ENCODE results near the gene FBXW11.
"Not testable (repeated sequence)": the region's sequence is repeated elsewhere in the genome, so short reads cannot be mapped to it uniquely, and the experiment has no call there.

FBXW11 gene

GRCh38 chr5:171980792-171981191 is 25.6 kb downstream of the FBXW11 start:
- DNase-seq (ENCODE audit: extremely low read depth, insufficient read length) = no peak
- Histone ChIP-seq H3K4me3 (replicated peaks; ENCODE audit: low read depth, low read length) (no peak overlapping the region), H3K27me3 (replicated peaks; ENCODE audit: control insufficient read depth, insufficient read depth, low read length) (no peaks in the 10 kb centered on the region), H3K36me3 (ENCODE audit: control insufficient read depth, insufficient read depth, low read length) (no peaks in the 10 kb centered on the region; the same call in 1 of the 2 replicates)
- no peak for TF ChIP-seq CTCF (IDR thresholded peaks at IDR 0.05; ENCODE audit: insufficient read depth, low read length, poor library complexity, severe bottlenecking)

GRCh38 chr5:171979606-171980005 is 26.8 kb downstream of the FBXW11 start:
- H3K36me3 ChIP-seq (ENCODE audit: control insufficient read depth, insufficient read depth, low read length) = no peaks in the 10 kb centered on the region; the same call in 1 of the 2 replicates
- H3K27me3 ChIP-seq (replicated peaks; ENCODE audit: control insufficient read depth, insufficient read depth, low read length) = no peaks in the 10 kb centered on the region
- no peak overlapping the region for H3K4me3 ChIP-seq (replicated peaks; ENCODE audit: low read depth, low read length)
- no peak for DNase-seq (ENCODE audit: extremely low read depth, insufficient read length)
- TF ChIP-seq CTCF (IDR thresholded peaks at IDR 0.05; ENCODE audit: insufficient read depth, low read length, poor library complexity, severe bottlenecking) = no peak

- no peak for DNase-seq (ENCODE audit: extremely low read depth, insufficient read length)
- TF ChIP-seq CTCF (IDR thresholded peaks at IDR 0.05; ENCODE audit: insufficient read depth, low read length, poor library complexity, severe bottlenecking) = no peak
These were observed 27.9 kb downstream of the FBXW11 start for GRCh38 chr5:171978519-171978918.

DNA sequence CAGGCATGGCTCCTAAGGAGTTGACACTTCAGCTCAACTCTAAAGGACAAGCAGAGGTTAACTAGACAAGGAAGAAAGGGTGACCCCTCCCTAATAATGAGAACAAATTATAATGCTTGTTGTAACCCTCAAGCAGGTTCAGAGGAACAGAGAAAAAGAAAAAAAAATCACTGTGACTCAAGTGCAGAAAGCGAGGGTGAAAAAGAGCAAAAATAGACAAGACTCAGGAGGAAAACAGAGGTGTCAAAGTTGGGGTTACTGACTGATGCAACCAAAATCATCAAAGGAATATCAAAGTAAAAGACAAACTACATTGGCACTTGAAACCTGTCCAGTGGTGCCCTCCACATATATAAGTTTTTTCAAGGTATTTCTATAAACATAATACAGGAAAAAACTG is 28.4 kb downstream of the FBXW11 start:
- H3K4me3 ChIP-seq (replicated peaks; ENCODE audit: low read depth, low read length) = peak overlapping the region; percentile 52
- TF ChIP-seq CTCF (IDR thresholded peaks at IDR 0.05; ENCODE audit: insufficient read depth, low read length, poor library complexity, severe bottlenecking) = no peak
- H3K27me3 ChIP-seq (replicated peaks; ENCODE audit: control insufficient read depth, insufficient read depth, low read length) = no peaks in the 10 kb centered on the region
- H3K36me3 ChIP-seq (ENCODE audit: control insufficient read depth, insufficient read depth, low read length) = no peaks in the 10 kb centered on the region
- DNase-seq (ENCODE audit: extremely low read depth, insufficient read length) = no peak

More at GRCh38 chr5:171978519-171978918, 27.9 kb downstream of the FBXW11 start:
- H3K36me3 ChIP-seq (ENCODE audit: control insufficient read depth, insufficient read depth, low read length) = no peaks in the 10 kb centered on the region; the same call in 1 of the 2 replicates
- no peaks in the 10 kb centered on the region for H3K27me3 ChIP-seq (replicated peaks; ENCODE audit: control insufficient read depth, insufficient read depth, low read length)
- peak overlapping the region; percentile 52 for H3K4me3 ChIP-seq (replicated peaks; ENCODE audit: low read depth, low read length)

GRCh38 chr5:171977244-171977950 is 29.0 kb downstream of the FBXW11 start:
- not testable (repeated sequence) for DNase-seq (ENCODE audit: extremely low read depth, insufficient read length); H3K36me3 ChIP-seq (ENCODE audit: control insufficient read depth, insufficient read depth, low read length); H3K27me3 ChIP-seq (replicated peaks; ENCODE audit: control insufficient read depth, insufficient read depth, low read length)
- H3K4me3 ChIP-seq (replicated peaks; ENCODE audit: low read depth, low read length) = peak overlapping the region; percentile 31

DNA sequence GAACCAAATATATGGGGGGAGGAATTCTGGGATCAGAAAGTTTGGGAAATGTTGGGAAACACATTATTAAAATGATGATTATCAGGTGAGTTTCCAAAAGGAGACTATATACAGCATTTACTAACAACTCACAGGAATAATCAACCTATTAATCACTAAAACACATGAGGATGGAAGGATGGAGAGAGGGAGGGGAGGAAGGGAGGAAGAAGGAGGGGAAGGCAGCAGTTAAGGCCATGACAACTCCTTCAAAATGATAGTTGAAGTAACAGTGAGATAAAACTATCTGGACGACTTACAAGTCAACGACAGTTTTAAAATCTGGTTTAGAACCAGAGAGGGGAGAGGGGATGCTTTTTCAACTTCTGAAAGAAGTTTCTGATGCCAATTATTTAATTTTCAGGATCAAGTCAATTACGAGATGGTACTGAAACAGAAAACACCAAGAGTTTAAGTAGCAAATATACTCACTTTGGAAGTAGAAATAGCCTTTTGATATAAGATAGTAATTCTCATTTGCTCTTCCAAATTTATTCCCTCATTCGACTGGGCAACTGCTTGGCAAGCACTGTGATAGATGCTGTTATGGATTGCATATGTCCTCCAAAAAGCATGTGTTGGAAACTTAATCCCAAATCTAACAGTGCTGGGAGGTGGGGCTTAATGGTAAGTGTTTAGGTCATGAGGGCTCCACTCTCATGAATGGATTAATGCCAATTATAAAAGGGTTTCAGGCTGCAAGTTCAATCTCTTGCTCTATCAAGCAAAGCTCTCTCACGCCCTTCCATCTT is 30.4 kb downstream of the FBXW11 start:
- H3K36me3 ChIP-seq (ENCODE audit: control insufficient read depth, insufficient read depth, low read length) = no peaks in the 10 kb centered on the region
- no peak overlapping the region for H3K4me3 ChIP-seq (replicated peaks; ENCODE audit: low read depth, low read length)
- H3K27me3 ChIP-seq (replicated peaks; ENCODE audit: control insufficient read depth, insufficient read depth, low read length) = no peaks in the 10 kb centered on the region
- DNase-seq (ENCODE audit: extremely low read depth, insufficient read length) = no peak
- no peak for TF ChIP-seq CTCF (IDR thresholded peaks at IDR 0.05; ENCODE audit: insufficient read depth, low read length, poor library complexity, severe bottlenecking)

All from GM06990 (cell line).